GM12873 (cell line): ENCODE results near the gene ABITRAM.
A peak's percentile ranks its signal among the peaks of the same experiment; 100 is the strongest.

Experiments
- TF ChIP-seq, protein P1 (sequence below): IDR thresholded peaks from 2 replicates; pipeline ENCODE4 v1.5.1; 2012; ENCODE audit warnings: low read depth, mild to moderate bottlenecking, moderate library complexity, low read length, control low read depth; ENCODE audit not compliant: insufficient read depth; ENCODE audit errors: missing control alignments

Gene ABITRAM

DNA sequence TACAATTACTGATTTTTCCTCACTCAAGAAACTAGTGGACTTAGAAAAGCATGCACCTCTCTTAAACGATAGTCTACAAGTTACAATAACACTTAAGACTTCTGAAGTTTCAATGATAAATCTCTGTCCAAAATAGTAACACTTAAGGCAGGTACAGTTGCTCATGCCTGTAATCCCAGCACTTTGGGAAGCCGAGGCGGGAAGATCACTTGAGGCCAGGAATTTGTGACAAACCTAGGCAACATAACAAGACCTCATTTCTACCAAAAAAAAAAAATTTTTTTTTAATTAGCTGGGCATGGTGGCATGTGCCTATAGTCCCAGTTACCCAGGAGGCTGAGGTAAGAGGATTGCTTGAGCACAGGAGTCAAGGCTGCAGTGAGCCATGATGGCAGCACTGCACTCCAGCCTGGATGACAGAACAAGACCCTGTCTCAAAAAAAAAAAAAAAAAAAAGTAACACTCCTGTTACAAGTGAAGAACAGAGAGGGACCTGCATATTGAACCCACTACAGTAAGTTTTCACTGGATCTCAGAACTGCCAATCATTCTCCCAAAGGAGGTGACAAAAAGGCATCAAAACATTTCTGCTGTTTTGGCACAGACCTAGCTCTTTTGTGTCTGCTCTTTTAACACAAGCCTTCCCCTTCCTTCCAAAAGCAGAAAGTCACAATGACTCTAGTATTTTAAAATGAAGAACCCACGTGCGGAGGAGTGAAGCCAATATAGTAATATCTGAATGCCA is 3.5 kb downstream of the ABITRAM start:
- TF ChIP-seq, protein P1, sequence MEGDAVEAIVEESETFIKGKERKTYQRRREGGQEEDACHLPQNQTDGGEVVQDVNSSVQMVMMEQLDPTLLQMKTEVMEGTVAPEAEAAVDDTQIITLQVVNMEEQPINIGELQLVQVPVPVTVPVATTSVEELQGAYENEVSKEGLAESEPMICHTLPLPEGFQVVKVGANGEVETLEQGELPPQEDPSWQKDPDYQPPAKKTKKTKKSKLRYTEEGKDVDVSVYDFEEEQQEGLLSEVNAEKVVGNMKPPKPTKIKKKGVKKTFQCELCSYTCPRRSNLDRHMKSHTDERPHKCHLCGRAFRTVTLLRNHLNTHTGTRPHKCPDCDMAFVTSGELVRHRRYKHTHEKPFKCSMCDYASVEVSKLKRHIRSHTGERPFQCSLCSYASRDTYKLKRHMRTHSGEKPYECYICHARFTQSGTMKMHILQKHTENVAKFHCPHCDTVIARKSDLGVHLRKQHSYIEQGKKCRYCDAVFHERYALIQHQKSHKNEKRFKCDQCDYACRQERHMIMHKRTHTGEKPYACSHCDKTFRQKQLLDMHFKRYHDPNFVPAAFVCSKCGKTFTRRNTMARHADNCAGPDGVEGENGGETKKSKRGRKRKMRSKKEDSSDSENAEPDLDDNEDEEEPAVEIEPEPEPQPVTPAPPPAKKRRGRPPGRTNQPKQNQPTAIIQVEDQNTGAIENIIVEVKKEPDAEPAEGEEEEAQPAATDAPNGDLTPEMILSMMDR = no peak

DNA sequence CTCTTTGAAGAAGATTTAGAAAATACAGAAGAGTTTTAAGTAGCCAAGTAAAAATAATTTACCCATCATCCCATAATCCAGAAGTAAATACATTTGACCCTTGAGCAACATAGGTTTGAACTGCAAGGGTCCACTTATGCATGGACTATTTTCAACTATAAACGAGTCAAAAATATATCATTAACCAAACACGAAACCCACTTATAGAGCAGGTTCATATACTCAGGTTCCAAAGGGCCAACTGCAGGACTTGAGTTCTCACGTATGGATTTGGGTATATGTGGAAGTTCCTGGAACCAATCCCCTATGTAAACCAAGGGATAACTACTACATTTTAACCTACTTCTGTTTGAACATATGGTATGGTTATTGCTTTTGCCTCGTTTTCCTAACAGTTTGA is 5.8 kb downstream of the ABITRAM start:
- TF ChIP-seq, protein P1 = no peak

DNA sequence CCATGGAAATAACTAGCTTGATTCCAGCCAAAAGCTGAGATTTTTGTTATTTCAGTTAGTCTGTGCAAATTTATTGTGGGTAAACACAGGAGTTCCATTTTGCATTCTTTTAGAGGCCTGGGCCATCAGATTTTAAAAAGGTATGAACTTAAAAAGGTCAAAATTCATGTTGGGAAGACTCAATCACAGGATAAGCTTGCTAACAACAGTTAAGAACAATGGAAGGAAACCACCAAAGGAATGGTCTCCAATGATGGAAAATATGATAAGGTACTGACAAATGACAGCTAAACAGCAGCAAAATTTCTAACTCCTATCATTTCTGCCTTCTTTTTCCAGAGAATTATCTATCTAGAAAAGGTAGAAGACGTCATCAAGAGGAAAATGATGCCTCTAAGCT is 16.0 kb downstream of the ABITRAM start:
- TF ChIP-seq, protein P1 = no peak

DNA sequence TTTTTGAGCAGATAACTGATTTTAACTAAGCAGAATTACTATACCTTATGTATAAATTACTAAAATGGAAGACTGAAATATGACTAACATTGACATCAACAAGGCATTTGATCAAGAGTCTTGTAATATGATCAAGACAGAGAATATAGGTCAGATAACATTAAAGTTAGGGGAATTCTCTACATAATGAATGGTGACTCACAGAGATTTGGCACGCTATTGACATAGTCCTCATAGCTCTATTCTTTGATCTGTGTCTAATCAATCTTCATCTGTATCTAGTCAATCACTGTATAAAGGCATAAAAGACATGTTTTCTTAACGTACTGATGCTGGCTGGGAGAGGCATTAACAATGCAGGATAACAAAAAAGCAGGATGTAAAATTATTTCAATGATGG is 17.4 kb downstream of the ABITRAM start:
- TF ChIP-seq, protein P1 = no peak

DNA sequence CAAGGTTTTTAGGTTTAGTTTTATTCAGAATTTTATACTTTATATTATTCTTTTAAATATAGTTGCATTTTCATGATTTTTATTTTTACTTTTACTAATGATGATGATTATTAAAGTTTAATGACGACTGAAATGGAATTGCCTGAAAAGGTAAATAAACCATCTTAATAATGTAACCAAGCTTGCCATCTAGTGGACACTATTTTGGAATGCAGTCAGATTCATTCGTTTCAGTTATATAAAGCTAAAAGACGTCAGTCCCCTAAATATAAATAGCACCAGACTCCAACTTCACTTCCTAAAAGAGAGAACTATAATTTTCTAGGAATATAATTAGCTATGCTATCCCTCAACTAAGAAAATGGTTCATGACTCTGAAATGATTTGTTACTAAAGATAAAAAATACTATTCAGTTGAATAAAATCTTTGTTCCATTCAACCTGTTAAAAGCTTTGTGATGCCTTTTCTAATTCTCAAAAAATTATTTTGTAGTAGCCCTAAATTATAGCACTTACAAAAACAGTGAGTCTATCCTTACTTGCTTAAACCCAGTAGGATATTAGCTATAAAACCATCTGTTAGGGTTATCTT is 19.9 kb downstream of the ABITRAM start:
- TF ChIP-seq, protein P1 = peak; percentile 50

DNA sequence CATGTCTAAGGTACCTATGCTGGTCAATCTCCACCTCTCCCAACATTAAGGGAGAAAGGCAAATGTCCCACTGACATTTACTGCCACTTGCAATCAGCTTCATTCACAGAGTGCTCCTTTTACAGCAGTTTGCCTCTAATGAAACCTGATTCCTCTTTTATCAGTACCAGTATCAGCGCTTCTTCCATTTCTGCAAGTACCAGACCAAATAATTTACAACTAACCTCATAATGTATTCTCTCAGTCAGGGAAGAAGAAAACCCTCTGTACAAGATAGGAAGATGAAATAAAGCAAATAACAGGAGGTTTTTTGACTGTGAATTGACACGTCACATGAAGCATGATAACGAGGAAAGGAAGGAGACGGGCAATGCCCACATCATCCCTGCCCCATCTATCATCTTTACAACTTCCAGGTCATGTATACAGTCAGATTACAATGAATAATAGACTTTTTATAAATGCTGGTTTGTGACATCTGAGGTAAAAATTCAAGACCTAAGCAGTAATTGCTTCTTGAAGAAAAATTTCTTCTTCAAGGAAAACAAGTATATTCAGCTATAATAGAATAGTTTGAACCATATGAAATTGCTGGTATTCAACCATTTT is 21.9 kb downstream of the ABITRAM start:
- TF ChIP-seq, protein P1 = no peak

DNA sequence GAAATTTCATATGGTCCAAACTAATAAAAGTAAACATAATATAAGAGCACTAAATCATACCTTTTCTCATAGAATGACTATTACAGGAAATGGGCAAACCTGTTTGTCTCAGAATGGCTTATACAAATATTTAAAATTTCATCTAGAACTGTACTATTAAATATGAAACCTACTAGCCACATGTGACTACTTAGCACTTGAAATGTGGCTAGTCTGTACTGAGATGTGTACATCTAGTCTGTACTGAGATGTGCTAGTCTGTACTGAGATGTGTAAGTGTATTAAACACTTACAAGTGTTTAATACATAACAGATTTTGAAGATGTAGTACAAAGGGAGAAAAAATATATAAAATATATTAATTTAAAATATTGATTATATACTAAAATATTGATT is 22.4 kb downstream of the ABITRAM start:
- TF ChIP-seq, protein P1 = no peak
